Thyroid gland (tissue), 4 donors: ENCODE results near the gene DNAJC8.

Source experiments
- CTCF ChIP-seq, 6 experiments: fragments of 200-600 bp in 3 of 6; fragments of 450-650 bp in 3 of 6; sonication (generic) in 3 of 6; IDR thresholded peaks; one replicate each; pipeline ENCODE4 v1.5.1; 2016 to 2019; ENCODE audit warnings: antibody characterized with exemption in 6 of 6, mild to moderate bottlenecking in 2 of 6, inconsistent platforms in 1 of 6, moderate library complexity in 1 of 6
- POLR2A ChIP-seq, 2 donors: fragments of 450-650 bp; IDR thresholded peaks; one replicate each; pipeline ENCODE4 v1.6.1; 2017; ENCODE audit warnings: antibody characterized with exemption in 2 of 2, mild to moderate bottlenecking in 2 of 2, moderate library complexity in 1 of 2

GRCh38 chr1:28190337-28190979, 42.4 kb downstream of the DNAJC8 start:
- TF ChIP-seq CTCF (IDR thresholded peaks at IDR 0.05), result no peak
- no peak for TF ChIP-seq POLR2A (IDR thresholded peaks at IDR 0.05)
